ENCODE results near the gene ADGRB3.
"Not testable (repeated sequence)": the region's sequence is repeated elsewhere in the genome, so short reads cannot be mapped to it uniquely, and the experiment has no call there.

The ADGRB3 gene

DNA sequence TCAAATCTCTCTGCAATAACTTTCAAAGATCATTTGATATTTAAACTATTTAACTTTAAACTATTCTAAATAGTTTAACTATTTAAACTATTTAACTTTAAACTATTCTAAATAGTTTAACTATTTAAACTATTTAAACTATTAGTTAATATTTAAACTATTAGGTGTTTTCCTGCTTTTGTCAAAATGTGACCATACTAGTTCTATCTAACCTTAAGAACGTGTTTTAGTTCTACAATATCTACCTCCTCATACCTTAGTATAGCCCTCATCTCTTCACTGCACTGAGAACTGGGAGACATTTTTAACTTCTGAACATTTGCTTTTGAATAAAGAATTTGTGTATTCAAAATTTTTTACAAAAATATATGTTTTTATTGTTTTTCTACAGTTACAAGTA, 429.1 kb downstream of the ADGRB3 start:
- no peak for DNase-seq

DNA sequence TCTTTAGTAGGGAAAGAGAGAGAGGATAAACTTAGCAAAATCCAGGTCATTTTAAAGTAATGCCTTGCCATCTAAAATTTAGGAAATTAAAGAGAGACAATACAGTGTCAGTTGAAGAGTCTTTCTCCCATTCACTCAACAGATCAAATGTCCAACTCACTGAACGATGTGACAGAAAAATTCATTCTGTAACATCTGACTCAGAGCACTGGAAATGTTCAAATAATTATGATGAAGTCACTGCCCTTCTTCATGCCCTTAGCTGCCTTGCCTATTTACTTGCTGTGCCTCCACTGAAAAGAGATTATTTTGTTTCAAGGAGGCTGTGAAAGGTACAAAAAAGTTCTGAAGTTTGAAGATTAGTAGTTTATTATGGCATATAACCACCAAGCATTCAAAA, 434.8 kb downstream of the ADGRB3 start:
- no peak for DNase-seq

DNA sequence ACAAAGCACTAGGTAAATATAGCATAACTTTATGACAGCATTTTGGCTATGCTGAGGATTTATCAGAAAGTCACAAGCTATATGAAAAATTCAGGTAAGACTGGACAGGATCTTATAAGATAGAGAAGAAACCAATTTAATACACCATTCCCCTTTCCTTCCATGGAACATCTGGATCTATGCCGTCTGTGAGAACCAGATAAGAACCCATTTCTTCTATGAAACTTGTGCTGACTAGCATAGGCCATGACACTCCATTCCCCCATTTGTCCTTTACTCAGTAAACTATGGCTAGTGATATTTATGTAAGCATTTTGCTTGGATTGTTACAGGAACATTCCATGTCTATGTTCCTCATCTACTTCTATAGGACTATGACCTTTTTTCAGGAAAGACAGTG, 437.7 kb downstream of the ADGRB3 start:
- no peak for DNase-seq

DNA sequence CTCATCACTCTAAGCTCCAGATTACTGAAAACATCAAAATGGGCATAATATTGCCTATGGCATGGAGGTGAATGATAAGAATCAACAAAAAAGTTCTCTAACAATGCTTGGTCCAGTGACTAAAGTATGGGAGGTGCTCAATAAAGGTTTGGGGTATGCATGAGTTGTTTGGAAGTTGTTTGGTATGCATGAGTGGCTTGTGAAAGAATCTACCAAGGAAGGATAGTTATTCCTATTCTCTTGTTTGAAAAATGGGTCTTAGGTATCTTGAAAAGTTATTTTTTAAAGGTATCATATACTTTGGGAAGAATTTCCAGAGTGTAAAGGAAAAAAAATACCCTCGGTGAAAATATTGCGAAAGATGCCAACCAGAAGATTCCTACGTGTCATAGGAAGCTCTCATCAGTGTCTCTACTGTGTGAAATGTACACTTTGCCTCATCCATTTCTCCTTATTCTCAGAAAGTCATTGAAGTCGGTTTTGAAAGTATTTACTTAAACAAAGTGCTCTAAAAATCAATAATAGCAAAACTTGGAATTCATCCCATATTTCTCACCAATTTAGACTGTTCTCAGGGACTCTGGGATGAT, 449.8 kb downstream of the ADGRB3 start:
- no peak for DNase-seq

DNA sequence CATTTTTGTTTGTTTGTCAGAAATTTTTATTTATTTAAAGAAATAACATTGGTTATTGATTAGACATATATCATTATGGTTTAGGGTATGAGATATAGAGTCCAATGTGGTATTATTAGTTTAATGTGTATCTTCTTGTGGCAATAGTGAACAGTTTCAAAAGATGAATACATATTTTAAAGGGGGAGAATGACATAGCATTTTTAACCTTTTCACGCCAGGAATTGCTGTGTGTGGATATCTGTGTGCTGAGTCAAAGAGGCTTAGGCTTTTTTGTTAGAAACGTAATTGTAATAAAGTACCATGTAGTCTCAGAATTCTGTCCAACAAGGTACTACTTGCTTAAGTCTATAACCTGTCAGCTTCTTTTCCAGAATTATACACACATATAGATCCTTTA, 451.6 kb downstream of the ADGRB3 start:
- DNase-seq, result no peak

DNA sequence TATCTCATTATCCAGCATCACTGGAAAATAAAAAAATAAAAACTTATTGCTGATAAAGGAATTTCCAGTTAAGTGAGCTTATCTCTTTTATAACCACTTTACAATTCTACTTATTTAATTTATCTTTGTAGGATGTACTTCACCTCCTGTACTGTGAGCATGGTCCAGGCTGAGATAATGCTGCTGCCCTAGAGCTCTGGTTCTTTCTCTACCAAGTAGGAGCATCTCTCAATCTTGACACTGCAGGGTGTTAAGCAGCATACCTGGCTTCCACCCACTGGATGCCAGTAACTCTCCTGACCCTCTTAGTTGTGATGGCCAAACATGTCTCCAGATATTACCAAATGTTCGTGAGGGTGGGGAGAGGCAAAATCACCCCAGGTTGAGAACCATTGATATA, 454.5 kb downstream of the ADGRB3 start:
- DNase-seq, result no peak

DNA sequence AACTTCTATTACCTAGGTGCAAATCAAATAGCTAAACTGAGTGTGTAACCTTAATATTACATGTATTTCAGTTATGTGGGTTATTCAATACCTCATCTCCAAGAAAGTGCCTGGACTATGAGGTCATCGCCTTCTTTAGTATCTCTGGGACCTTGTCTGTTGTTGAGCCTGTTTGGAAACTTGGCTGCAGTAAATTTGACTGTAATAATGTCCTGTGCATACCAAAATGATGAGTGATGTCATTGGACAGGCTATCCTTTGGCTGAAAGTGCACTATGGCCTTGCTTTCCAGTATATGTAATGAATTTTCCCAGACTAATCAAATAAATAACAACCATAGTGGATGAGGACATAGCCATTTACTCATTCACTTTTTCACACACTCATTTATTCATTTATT, 455.1 kb downstream of the ADGRB3 start:
- no peak for DNase-seq

DNA sequence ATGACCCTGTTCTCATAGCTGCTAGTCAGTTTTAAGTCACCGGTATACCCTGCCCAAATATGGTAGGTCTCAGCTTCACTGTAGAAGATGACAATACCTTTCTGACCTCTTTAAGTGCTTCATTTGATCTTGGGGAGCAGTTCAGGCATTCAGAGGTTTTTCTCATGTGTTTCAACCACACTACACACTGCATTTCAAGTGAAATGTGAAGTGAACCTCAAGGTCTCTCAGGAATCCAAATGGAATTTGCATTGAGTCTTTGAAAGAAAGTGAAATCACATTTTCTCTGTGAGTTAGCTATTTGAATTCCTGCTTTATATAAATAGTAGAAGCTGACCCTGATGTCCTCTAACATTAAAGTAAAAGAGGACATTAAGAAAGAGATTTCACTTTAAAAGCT, 461.6 kb downstream of the ADGRB3 start:
- DNase-seq, result no peak

DNA sequence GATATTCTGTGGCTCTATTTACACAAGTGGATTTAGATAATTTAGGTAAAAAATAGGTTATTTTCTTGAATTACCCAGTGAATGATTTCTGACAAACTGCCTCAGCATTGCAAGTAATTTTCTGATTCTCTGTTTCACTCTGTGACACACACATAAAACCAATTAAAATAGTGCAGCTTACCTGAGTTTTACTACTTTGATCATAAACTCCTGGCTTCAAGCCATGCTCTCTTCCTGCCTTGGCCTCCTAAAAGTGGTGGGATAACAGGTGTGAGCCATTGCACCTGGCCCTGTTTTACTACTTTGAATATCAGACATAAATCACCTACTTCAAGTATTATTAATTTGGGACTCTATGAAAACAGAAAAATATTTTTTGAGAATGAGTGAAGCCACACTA, 462.9 kb downstream of the ADGRB3 start:
- no peak for DNase-seq

DNA sequence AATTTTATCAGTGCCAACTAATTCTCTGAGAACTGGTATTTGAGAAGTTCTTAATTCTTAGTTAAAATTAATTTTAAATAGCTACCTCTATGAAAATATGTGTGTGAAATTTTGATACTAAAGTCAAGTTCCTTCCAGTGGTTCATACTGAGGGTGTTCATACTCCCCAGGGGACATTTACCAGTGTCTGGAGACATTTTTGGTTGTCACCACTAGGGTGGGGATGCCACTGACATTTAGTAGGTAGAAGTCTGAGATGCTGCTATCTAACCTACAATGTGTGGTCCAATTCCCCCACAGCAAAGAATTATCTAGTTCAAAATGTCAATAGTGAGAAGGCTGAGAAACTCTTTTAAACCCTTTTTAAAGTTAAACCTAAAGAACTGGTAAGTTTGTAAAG, 463.8 kb downstream of the ADGRB3 start:
- no peak for DNase-seq

DNA sequence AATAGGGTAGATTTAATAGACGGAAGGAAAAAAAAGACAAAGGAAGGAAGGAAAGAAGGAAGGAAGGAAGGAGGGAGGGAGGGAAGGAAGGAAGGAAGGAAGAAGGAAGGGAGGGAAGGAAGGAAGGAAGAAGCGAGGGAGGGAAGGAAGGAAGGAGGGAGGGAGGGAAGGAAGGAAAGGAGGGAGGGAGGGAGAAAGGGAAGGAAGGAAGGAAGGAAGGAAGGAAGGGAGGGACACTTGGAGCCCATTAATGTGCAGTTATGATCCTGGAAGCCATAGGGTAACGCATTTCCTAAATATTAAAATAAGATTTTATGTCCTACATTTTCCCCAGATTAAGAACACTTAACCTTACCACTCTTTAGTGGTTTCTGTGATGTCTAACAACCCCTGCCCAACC, 465.7 kb downstream of the ADGRB3 start:
- DNase-seq, result no peak

DNA sequence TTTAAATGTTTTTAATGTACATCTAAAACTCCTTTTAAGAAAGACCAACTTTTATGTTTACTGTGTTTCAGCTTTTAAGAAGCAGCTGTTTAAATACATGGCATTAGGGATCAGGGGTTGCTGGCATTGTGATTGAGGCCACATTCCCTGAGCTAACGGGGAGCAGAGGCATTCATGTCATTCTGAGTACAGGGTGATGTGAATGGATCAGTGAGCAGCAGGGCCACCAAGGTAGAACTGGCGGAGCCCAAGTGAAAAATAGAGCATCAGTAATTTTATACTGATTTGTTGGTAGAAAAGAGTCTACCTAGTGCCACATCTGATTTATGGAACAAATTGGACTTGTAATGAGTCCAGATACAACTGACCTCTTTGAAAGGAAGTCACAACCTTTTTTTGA, 467.3 kb downstream of the ADGRB3 start:
- DNase-seq, result no peak

DNA sequence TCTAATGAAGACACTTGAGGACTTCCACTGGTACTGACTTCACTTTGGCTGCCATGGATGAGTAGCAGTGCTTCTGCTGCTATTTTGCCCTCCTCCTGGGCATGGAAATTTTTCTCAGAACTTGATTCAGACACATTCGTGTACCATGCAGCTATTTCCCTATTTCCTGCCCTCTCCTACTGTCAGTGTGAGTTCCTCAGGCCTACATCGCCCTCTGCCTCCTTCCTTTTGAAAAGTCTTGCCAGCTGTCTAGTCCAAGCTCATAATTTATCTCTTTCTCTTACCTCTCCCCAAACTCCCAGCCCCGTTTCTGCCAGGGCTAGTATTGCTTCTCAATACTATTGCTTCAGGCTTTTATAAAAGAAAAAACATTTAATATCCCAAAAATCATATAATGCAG, 470.2 kb downstream of the ADGRB3 start:
- no peak for DNase-seq

DNA sequence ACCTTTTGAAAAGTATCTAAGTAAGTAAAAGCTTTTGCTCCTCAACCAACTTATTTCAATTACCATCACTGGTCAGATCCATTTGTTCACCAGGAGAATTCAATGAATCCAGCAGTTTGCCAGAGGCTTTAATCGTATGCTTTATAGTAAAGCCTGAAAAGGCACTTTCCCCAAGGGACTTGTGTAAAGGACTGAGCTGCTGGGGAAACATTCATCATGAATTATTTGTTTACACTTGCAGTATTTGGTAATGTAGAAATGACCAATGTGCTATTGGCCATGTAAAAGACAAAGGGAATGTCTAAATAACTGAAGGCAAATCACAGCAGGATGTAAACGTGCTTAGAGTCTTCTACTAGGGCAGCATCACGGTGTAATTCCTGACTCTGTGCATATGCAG, 471.4 kb downstream of the ADGRB3 start:
- DNase-seq, result no peak

DNA sequence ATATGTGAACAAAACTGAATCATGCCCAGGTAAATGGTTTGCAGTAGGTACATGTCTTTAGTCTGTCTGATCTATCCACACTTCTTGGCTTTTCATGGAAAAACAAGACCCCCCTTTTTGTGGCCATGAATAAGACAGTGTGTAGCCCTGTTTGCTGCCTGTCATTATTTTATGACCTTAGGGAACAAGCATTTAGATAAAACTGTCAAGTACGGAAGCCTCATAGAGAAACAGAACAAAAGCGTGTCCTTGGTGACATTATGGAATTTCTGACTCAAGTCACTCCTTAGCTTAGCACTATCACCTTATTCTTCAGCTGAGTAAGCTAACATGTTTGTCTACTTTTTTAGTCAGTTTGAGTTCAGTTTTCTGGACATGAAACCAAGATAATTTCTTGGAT, 476.2 kb downstream of the ADGRB3 start:
- DNase-seq, result no peak

DNA sequence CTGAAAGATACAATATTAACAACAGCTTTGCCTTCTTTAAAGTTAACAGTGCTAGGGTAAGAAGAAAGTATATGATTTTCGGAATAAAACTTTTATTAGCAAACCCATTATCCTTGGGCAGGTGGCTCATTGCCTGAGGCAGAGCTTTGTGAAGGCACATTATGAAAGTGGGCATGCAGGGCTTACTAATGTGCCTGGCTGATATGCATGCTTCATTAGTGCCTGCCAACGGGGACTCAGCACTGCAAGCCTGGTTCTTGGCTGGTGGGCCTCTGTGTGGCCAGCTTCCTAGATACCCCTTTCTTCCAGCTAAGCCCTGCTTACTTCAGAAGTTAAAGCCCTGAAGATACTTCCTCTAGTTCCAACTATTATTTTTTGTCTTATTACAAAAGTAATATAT, 481.6 kb downstream of the ADGRB3 start:
- DNase-seq, result no peak

DNA sequence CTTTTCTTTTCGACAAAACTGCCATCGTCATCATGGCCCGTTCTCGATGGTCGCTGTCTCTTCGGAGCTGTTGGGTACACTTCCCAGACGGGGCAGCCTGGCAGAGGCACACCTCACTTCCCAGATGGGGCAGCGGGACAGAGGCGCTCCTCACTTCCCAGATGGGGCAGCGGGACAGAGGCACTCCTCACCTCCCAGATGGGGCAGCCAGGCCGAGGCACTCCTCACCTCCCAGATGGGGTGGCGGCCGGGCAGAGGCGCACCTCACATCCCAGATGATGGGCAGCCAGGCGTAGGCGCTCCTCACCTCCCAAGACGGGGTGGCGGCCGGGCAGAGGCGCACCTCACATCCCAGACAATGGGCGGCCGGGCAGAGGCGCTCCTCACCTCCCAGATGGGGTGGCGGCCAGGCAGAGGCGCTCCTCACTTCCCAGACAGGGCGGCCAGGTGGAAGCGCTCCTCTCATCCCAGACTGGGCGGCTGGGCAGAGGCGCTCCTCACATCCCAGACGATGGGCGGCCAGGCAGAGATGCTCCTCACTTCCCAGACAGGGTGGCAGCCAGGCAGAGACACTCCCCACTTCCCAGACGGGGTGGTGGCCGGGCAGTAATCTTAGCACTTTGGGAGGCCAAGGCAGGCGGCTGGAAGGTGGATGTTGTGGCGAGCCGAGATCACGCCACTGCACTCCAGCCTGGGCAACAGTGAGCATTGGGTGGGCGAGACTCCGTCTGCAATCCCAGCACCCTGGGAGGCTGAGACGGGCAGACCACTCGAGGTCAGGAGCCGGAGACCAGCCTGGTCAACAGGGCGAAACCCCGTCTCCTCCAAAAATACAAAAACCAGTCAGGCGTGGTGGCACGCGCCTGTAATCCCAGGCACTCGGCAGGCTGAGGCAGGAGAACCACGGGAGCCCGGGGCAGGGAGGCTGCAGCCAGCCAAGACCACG, 486.7 kb downstream of the ADGRB3 start:
- not testable (repeated sequence) for DNase-seq

DNA sequence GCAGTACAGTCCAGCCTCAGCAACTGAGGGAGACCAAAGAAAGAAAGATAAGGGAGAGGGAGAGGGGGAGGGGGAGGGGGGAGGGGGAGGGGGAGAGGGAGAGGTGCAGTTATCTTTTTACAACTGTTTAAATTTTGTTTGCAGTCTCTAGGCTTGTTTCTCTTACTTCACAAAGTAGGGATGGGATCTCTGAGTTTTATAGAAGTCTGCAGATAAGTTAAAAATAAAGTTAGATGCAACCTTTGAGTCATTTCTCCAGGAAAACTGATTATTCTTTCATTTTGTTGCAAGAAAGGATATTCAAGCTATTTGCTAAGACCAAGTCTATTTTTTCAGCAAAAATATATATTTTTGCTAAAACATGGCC, 487.3 kb downstream of the ADGRB3 start:
- no peak for DNase-seq

DNA sequence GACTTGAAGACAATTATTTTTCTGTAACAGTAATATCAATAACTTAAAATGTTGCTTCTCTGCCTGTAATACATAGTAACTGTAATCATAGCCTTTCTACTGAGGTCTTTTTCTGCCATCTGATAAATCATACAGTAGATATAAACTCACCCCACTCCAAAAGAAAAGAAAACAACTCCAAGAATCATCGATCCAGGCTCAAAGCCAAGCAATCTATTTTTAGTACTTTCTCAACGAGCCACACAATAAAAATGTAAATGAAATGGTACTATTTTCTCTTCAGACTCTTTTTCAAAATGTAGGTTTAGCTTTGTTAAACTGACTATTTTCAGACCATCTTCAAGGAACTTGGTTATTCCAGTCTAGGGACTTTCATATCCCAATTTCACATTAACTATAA, 493.3 kb downstream of the ADGRB3 start:
- DNase-seq, result no peak

DNA sequence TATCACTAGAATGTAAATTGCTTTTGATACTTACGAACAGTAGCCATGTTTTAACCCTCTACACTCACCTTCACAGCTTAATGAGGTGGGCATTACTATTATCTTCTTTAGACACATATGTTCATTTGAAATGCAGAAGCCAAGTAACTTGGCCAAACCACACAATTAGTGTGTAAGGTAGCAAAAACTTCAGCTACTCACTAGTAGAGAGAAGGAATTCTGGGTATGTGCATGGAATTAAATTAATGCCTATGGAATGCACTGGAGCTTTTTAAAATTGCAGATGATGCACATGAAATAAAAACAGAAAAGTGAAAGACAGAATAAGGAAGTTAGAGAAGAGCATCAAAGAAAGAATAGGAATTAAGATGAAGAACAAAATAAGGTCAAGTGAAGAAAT, 494.0 kb downstream of the ADGRB3 start:
- no peak for DNase-seq

DNA sequence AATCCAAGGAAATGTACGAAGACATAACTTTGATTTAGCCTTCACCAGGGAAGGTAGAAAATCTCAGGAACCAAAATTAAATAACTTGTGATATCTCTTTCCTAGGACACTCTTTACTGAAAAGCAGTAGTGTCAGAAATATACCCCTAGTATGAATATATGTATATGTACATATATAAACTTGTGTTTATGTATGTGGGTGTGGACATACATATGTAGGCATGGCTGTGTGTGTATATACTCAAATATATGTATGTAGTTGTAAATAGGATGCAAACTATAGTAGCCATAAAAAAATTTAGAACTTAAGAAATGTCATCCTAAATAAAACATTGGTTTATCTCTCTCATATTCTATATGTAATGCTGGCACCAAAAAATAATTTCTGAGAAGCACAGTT, 500.8 kb downstream of the ADGRB3 start:
- DNase-seq, result no peak

DNA sequence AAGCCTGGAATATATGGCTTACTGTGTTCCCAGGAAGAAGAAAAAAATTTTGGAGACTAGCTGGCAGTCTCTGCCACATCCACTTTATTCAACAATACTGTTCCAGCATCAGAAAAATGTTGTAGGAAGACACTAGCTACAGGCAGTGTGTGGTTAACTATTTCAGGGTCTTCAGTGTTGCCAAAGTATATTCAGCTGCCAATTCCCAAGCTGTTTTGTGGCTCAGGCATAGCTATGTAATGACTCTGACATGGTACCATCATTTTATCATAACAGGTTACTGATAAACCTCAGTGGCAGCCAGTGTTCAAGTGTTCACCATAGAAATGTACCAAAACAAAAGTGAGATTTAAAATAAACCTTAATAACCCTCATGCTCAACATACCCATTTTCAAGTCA, 503.1 kb downstream of the ADGRB3 start:
- no peak for DNase-seq

DNA sequence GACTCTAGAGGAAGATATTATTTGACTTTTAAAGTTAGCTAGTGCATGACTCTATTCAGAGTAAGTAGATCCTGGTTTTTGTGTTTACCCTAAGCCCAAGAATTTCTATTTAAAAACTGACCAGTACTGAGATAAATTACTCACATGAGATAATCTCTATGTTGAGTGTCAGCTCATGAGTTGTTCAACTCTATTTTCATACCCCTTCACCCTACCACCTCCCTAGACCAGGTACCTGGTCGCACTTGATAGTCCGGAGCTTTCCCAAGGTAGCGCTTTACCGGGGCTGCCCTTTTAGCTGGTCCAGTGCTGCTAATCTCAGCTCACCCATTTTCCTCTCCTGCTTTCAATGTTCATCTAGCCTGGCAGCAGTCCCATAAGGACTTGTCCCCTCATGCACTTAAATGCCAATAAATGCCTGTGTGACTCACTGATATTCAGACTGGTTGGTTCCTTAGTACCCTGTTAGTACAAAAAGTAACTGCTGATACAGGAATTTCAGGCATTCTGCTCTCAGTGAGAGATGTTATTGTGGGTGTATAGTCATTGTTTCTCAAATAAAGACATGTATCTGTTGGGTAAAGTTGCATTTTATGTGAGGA, 503.9 kb downstream of the ADGRB3 start:
- no peak for DNase-seq

DNA sequence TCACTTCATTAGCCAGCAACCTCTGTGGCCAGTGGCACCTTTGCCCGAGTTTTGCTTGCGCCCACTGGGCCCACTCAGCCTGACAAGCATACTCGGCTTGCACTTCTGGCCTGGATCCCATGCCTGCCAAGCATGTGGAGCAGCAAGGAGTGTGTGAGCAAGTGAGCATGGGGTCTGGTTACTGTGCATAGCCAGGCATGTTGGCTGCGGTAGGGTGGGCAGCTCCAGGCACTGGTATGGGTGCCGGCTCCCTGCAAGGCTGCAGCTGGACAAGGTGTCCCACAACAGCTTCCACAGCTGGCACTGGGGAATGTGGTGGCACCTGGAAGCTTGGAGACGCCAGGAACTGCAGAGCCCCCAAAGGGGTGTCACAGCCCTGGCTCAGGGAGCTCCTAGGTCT, 510.0 kb downstream of the ADGRB3 start:
- DNase-seq, result no peak
